NCI-H82 treated with DMSO at 0.1 percent for 48 hours (cell line): ENCODE measurements around the gene NTM.
"Not testable (repeated sequence)": the region's sequence is repeated elsewhere in the genome, so short reads cannot be mapped to it uniquely, and the experiment has no call there.

Experiments used
- DNase-seq: peaks from one replicate; lab custom pipeline; 2025; ENCODE audit not compliant: unreplicated experiment; lab: John Stamatoyannopoulos, UW

Gene NTM

GRCh38 chr11:132315696-132316095 lies 945.3 kb downstream of the NTM start:
- no peak for DNase-seq

GRCh38 chr11:132318421-132319157 lies 948.2 kb downstream of the NTM start:
- DNase-seq = no peak

GRCh38 chr11:132319419-132319818 lies 949.0 kb downstream of the NTM start:
- not testable (repeated sequence) for DNase-seq

- peak; percentile 48 for DNase-seq
These were observed 960.1 kb downstream of the NTM start for GRCh38 chr11:132330515-132330914.

GRCh38 chr11:132332521-132332920 lies 962.1 kb downstream of the NTM start:
- no peak for DNase-seq

GRCh38 chr11:132334769-132335280 lies 964.4 kb downstream of the NTM start:
- no peak for DNase-seq

GRCh38 chr11:132335311-132335710 lies 964.9 kb downstream of the NTM start:
- no peak for DNase-seq

- no peak for DNase-seq
These were observed 966.5 kb downstream of the NTM start for GRCh38 chr11:132336781-132337535.

GRCh38 chr11:132337819-132338416 lies 967.5 kb downstream of the NTM start:
- no peak for DNase-seq

GRCh38 chr11:132342408-132342807 lies 972.0 kb downstream of the NTM start:
- DNase-seq = no peak

- DNase-seq = no peak
These were observed 973.2 kb downstream of the NTM start for GRCh38 chr11:132343445-132344175.

- no peak for DNase-seq
These were observed 976.2 kb downstream of the NTM start for GRCh38 chr11:132346558-132347148.

GRCh38 chr11:132347156-132348090 lies 977.0 kb downstream of the NTM start:
- DNase-seq = no peak

GRCh38 chr11:132349811-132350733 lies 979.7 kb downstream of the NTM start:
- DNase-seq = no peak

- no peak for DNase-seq
These were observed 980.6 kb downstream of the NTM start for GRCh38 chr11:132351050-132351449.

- DNase-seq = no peak
These were observed 982.1 kb downstream of the NTM start for GRCh38 chr11:132352497-132352896.

GRCh38 chr11:132353255-132353654 lies 982.8 kb downstream of the NTM start:
- DNase-seq = no peak

GRCh38 chr11:132357811-132358572 lies 987.6 kb downstream of the NTM start:
- no peak for DNase-seq
